Kidney glomerular epithelial cell (primary cell): ENCODE results near the gene BAAT.

Source experiments
- DNase-seq: peaks from one replicate; lab custom pipeline; 2025; lab: John Stamatoyannopoulos, UW

BAAT gene

GRCh38 chr9:101315112-101315450 is 69.7 kb downstream of the BAAT start:
- DNase-seq: peak; percentile 3

GRCh38 chr9:101312661-101313060 is 72.1 kb downstream of the BAAT start:
- no peak for DNase-seq

- peak; percentile 85 for DNase-seq
Observed at GRCh38 chr9:101311758-101312420, 72.9 kb downstream of the BAAT start.

- DNase-seq: no peak
Observed at GRCh38 chr9:101311191-101311590, 73.6 kb downstream of the BAAT start.
